Nephron progenitor cell (in vitro differentiated cells): ENCODE measurements around the gene FKBP5.

Experiments used
- DNase-seq: peaks from one replicate; pipeline ENCODE4 v3.0.0; 2021
- H3K27ac Mint-ChIP-seq: 2 replicates; pipeline ENCODE4 v1.8.0; 2021; ENCODE audit warnings: mild to moderate bottlenecking, moderate library complexity, mixed read lengths
- H3K27me3 Mint-ChIP-seq: 2 replicates; pipeline ENCODE4 v1.8.0; 2021; ENCODE audit warnings: mild to moderate bottlenecking, low read depth, mixed read lengths; ENCODE audit not compliant: poor library complexity
- H3K36me3 Mint-ChIP-seq: 2 replicates; pipeline ENCODE4 v1.8.0; 2021; ENCODE audit warnings: low read depth, mixed read lengths
- H3K4me1 Mint-ChIP-seq: 2 replicates; pipeline ENCODE4 v1.8.0; 2021; ENCODE audit warnings: mixed read lengths
- H3K4me3 Mint-ChIP-seq: 2 replicates; pipeline ENCODE4 v1.8.0; 2021; ENCODE audit warnings: mild to moderate bottlenecking, moderate library complexity, mixed read lengths
- H3K9me3 Mint-ChIP-seq: 2 replicates; pipeline ENCODE4 v1.8.0; 2021; ENCODE audit warnings: mild to moderate bottlenecking, moderate library complexity, mixed read lengths
- CTCF ChIP-seq: fragments of 200-600 bp; sonication (generic); IDR thresholded peaks from 2 replicates; pipeline ENCODE4 v1.5.0; 2021; ENCODE audit warnings: antibody characterized with exemption

Gene FKBP5

DNA sequence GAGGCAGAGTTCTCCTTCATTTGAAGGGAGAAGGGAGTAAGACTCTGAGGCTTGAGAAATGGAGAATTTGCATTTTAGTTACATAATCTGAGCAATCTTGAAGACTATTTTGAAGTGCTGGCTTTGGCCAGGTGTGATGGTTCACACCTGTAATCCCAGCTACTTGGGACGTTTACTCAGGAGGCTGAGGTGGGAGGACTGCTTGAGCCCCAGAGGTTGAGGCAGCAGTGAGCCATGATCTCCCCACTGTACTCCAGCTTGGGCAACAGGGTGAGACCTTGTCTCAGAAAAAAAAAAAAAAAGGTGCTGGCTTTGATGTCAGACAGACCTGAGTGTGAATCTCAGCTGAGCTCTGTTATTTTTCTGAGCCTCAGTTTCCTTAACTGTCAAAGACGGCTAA, 35.8 kb upstream of the FKBP5 start:
- no peak for TF ChIP-seq CTCF
- no peaks in the 10 kb centered on the region for H3K9me3 Mint-ChIP-seq
- DNase-seq = no peak
- peak overlapping the region; percentile 74 for H3K27ac Mint-ChIP-seq
- H3K4me3 Mint-ChIP-seq = no peak overlapping the region
- no peaks in the 10 kb centered on the region for H3K27me3 Mint-ChIP-seq
- peaks cover 84% of the 10 kb centered on the region for H3K4me1 Mint-ChIP-seq
- no peaks in the 10 kb centered on the region for H3K36me3 Mint-ChIP-seq

GRCh38 chr6:35724059-35724458, 35.3 kb upstream of the FKBP5 start:
- peak overlapping the region; percentile 74 for H3K27ac Mint-ChIP-seq
- H3K4me1 Mint-ChIP-seq = peaks cover 84% of the 10 kb centered on the region
- H3K9me3 Mint-ChIP-seq = no peaks in the 10 kb centered on the region
- TF ChIP-seq CTCF = no peak
- no peak overlapping the region for H3K4me3 Mint-ChIP-seq
- no peaks in the 10 kb centered on the region for H3K36me3 Mint-ChIP-seq
- DNase-seq = no peak
- no peaks in the 10 kb centered on the region for H3K27me3 Mint-ChIP-seq

DNA sequence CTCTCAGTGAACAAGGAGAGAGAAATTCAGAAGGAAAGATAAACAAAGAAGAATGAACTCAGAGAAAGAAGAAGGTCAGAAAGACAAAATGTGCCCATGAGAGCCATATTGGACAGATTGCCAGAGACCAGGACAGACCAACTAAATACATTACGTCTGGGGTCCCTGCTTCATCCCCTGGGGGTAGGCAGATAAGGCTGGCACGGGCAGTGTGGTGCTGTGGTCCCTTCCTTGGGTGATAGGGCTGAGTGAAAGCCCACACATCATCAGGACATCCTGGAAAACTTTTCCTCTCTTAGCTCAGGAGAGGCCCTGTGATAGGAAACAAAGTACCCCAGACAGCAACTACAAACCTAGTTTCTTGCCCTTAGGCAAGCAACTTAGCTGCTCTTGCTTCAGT, 34.9 kb upstream of the FKBP5 start:
- H3K4me1 Mint-ChIP-seq = peaks cover 86% of the 10 kb centered on the region
- H3K4me3 Mint-ChIP-seq = no peak overlapping the region
- H3K27ac Mint-ChIP-seq = peak overlapping the region; percentile 64
- no peaks in the 10 kb centered on the region for H3K36me3 Mint-ChIP-seq
- H3K9me3 Mint-ChIP-seq = no peaks in the 10 kb centered on the region
- no peak for DNase-seq
- no peaks in the 10 kb centered on the region for H3K27me3 Mint-ChIP-seq
- no peak for TF ChIP-seq CTCF

GRCh38 chr6:35722121-35722761, 33.5 kb upstream of the FKBP5 start:
- peak overlapping the region; percentile 4 for H3K4me3 Mint-ChIP-seq
- no peaks in the 10 kb centered on the region for H3K36me3 Mint-ChIP-seq
- TF ChIP-seq CTCF = no peak
- H3K9me3 Mint-ChIP-seq = no peaks in the 10 kb centered on the region
- no peaks in the 10 kb centered on the region for H3K27me3 Mint-ChIP-seq
- H3K4me1 Mint-ChIP-seq = peaks cover 90% of the 10 kb centered on the region
- no peak for DNase-seq
- no peak overlapping the region for H3K27ac Mint-ChIP-seq

DNA sequence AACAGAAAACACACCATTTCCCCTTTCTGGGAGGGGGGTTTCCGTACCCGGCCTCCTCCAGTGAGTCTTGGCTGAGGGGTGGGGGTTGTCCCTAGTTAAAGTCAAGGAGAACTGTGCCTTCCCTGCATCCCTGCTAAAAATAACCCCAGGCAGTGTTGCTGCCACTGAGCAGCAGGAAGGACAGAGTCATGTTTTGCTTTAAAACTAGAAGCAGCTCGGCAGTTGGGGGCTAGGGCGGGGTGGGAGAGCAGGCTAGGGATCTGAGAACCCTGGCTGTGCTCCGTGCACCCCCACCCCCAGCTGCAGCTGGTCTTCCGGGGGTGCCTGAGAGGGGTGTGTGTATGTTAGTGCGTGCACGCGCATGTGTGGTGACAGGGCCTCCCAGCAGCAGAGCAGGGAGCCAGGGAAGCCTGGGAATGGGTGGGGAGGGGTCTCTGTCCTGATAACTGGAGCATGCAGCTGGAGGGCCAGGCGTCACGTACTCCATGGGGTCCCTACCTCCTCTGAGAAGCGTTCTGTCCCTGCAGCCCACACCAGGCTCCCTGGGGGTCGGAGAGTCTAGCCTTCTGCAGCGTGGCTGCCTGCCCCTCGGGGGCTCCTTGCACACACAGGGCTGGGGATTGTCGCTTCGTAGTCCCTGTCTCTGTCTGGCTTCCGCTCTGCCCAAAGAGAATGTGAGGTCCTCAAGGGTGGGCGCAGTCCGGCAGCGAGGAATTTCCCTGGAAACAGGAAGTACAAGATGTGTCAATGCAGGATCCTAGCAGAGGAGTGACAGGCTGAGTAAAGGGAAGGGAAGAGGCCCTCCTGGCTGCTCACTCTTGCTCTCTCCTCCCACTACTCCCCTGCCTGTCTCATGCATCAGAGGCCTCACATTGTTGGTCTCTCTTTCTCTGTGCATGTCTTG, 31.4 kb upstream of the FKBP5 start:
- Mint-ChIP-seq H3K27ac (peak overlapping the region; percentile 83), H3K27me3 (no peaks in the 10 kb centered on the region), H3K9me3 (no peaks in the 10 kb centered on the region), H3K4me3 (peak overlapping the region; percentile 41), H3K36me3 (no peaks in the 10 kb centered on the region), H3K4me1 (peaks cover 84% of the 10 kb centered on the region)
- no peak for TF ChIP-seq CTCF
- DNase-seq = peak; percentile 53
